ENCODE measurements around the gene RAB3C. TPM values are rescaled to one million over a fixed set of nuclear protein-coding genes. Genes with fewer than 3 reads are reported as not detected.
"Not testable (repeated sequence)": the region's sequence is repeated elsewhere in the genome, so short reads cannot be mapped to it uniquely, and the experiment has no call there.

RAB3C gene
- total RNA-seq, 2 donors from 2014 or later: 0.41 to 2.8 TPM

GRCh38 chr5:58544926-58545325 lies 37.9 kb upstream of the RAB3C start:
- no peak for DNase-seq (ENCODE audit: low spot score)
- Histone ChIP-seq H3K4me3 (no peak overlapping the region), H3K27ac (no peak overlapping the region), H3K4me1 (ENCODE audit: control insufficient read depth in 1 of 2, low read depth in 2 of 2) (no peaks in the 10 kb centered on the region), H3K27me3 (replicated peaks; ENCODE audit: insufficient read depth) (no peaks in the 10 kb centered on the region), H3K36me3 (no peaks in the 10 kb centered on the region), H3K9me3 (no peaks in the 10 kb centered on the region)
- no peak for ATAC-seq (ENCODE audit: insufficient number of reproducible peaks, low FRiP score, low read depth)
- TF ChIP-seq CTCF (IDR thresholded peaks at IDR 0.05): no peak

- H3K27ac ChIP-seq: no peak overlapping the region
- H3K36me3 ChIP-seq: no peaks in the 10 kb centered on the region
- no peaks in the 10 kb centered on the region for H3K27me3 ChIP-seq (replicated peaks; ENCODE audit: insufficient read depth)
- no peaks in the 10 kb centered on the region for H3K4me1 ChIP-seq (ENCODE audit: control insufficient read depth in 1 of 2, low read depth in 2 of 2)
- DNase-seq (ENCODE audit: low spot score): no peak
- H3K4me3 ChIP-seq: no peak overlapping the region
- ATAC-seq (ENCODE audit: insufficient number of reproducible peaks, low FRiP score, low read depth): no peak
- no peaks in the 10 kb centered on the region for H3K9me3 ChIP-seq
- TF ChIP-seq CTCF (IDR thresholded peaks at IDR 0.05): no peak
Measured at GRCh38 chr5:58545912-58546311, 37.0 kb upstream of the RAB3C start.

GRCh38 chr5:58548068-58548467 lies 34.8 kb upstream of the RAB3C start:
- no peak for TF ChIP-seq CTCF (IDR thresholded peaks at IDR 0.05)
- Histone ChIP-seq H3K36me3 (no peaks in the 10 kb centered on the region), H3K4me3 (no peak overlapping the region), H3K27me3 (replicated peaks; ENCODE audit: insufficient read depth) (no peaks in the 10 kb centered on the region), H3K9me3 (no peaks in the 10 kb centered on the region), H3K27ac (no peak overlapping the region), H3K4me1 (ENCODE audit: control insufficient read depth in 1 of 2, low read depth in 2 of 2) (no peaks in the 10 kb centered on the region)
- ATAC-seq (ENCODE audit: insufficient number of reproducible peaks, low FRiP score, low read depth) (no peak), DNase-seq (ENCODE audit: low spot score) (no peak)

- Histone ChIP-seq H3K9me3 (no peaks in the 10 kb centered on the region), H3K27me3 (replicated peaks; ENCODE audit: insufficient read depth) (no peaks in the 10 kb centered on the region), H3K27ac (no peak overlapping the region), H3K4me3 (no peak overlapping the region), H3K4me1 (ENCODE audit: control insufficient read depth in 1 of 2, low read depth in 2 of 2) (no peaks in the 10 kb centered on the region), H3K36me3 (no peaks in the 10 kb centered on the region)
- TF ChIP-seq CTCF (IDR thresholded peaks at IDR 0.05): no peak
- no peak for ATAC-seq (ENCODE audit: insufficient number of reproducible peaks, low FRiP score, low read depth)
- no peak for DNase-seq (ENCODE audit: low spot score)
Measured at GRCh38 chr5:58551492-58551891, 31.4 kb upstream of the RAB3C start.

- DNase-seq (ENCODE audit: low spot score): not testable (repeated sequence)
Measured at GRCh38 chr5:58557665-58558338, 25.1 kb upstream of the RAB3C start.

GRCh38 chr5:58563016-58563700 lies 19.7 kb upstream of the RAB3C start:
- H3K36me3 ChIP-seq; DNase-seq (ENCODE audit: low spot score): not testable (repeated sequence)

More at GRCh38 chr5:58557665-58558338, 25.1 kb upstream of the RAB3C start:
- H3K27me3 ChIP-seq (replicated peaks; ENCODE audit: insufficient read depth); H3K36me3 ChIP-seq; H3K4me3 ChIP-seq; ATAC-seq (ENCODE audit: insufficient number of reproducible peaks, low FRiP score, low read depth); H3K9me3 ChIP-seq; H3K4me1 ChIP-seq (ENCODE audit: control insufficient read depth in 1 of 2, low read depth in 2 of 2); H3K27ac ChIP-seq: not testable (repeated sequence)

GRCh38 chr5:58564043-58564832 lies 18.6 kb upstream of the RAB3C start:
- not testable (repeated sequence) for H3K36me3 ChIP-seq; H3K4me3 ChIP-seq; ATAC-seq (ENCODE audit: insufficient number of reproducible peaks, low FRiP score, low read depth); DNase-seq (ENCODE audit: low spot score); H3K27ac ChIP-seq; H3K27me3 ChIP-seq (replicated peaks; ENCODE audit: insufficient read depth); H3K9me3 ChIP-seq; H3K4me1 ChIP-seq (ENCODE audit: control insufficient read depth in 1 of 2, low read depth in 2 of 2)

More at GRCh38 chr5:58563016-58563700, 19.7 kb upstream of the RAB3C start:
- not testable (repeated sequence) for H3K4me3 ChIP-seq; H3K9me3 ChIP-seq; ATAC-seq (ENCODE audit: insufficient number of reproducible peaks, low FRiP score, low read depth); H3K27ac ChIP-seq; H3K4me1 ChIP-seq (ENCODE audit: control insufficient read depth in 1 of 2, low read depth in 2 of 2); H3K27me3 ChIP-seq (replicated peaks; ENCODE audit: insufficient read depth)
